Tibial nerve (tissue), 3 donors: ENCODE measurements around the gene GYPC.

Source experiments
- CTCF ChIP-seq, 5 experiments: fragments of 200-600 bp in 3 of 5; fragments of 450-650 bp in 2 of 5; sonication (generic) in 3 of 5; IDR thresholded peaks; one replicate each; pipeline ENCODE4 v1.5.1; 2016 to 2019; ENCODE audit warnings: antibody characterized with exemption in 5 of 5, mild to moderate bottlenecking in 3 of 5, moderate library complexity in 2 of 5
- POLR2A ChIP-seq, 2 donors: fragments of 450-650 bp; IDR thresholded peaks; one replicate each; pipeline ENCODE4 v1.6.1; 2017; ENCODE audit warnings: antibody characterized with exemption in 2 of 2, mild to moderate bottlenecking in 2 of 2, moderate library complexity in 2 of 2

GRCh38 chr2:126722546-126722945, 66.6 kb downstream of the GYPC start:
- TF ChIP-seq CTCF (IDR thresholded peaks at IDR 0.05) (no peak), POLR2A (IDR thresholded peaks at IDR 0.05) (no peak)
